H9 (cell line): ENCODE results near the gene TRMT2A. TPM values are rescaled to one million over a fixed set of nuclear protein-coding genes. Genes with fewer than 3 reads are reported as not detected.

ENCODE experiments used
- DNase-seq: peaks from one replicate; pipeline ENCODE4 v3.0.0-alpha.2; 2017
- H2AFZ ChIP-seq: one replicate; pipeline ENCODE4 v1.6.1; 2013; ENCODE audit warnings: mild to moderate bottlenecking, low read length, control low read depth, moderate library complexity
- H2AK5ac ChIP-seq: 2 replicates; pipeline ENCODE4 v1.6.1; 2013; ENCODE audit warnings: low read length, control low read depth, mixed read lengths; ENCODE audit not compliant: insufficient read length
- H2BK120ac ChIP-seq: one replicate; pipeline ENCODE4 v1.6.1; 2013; ENCODE audit warnings: low read depth, mild to moderate bottlenecking, low read length, control low read depth, inconsistent platforms; ENCODE audit not compliant: poor library complexity, severe bottlenecking
- H2BK12ac ChIP-seq: 2 replicates; pipeline ENCODE4 v1.6.1; 2013; ENCODE audit warnings: low read length, control low read depth, mixed read lengths, low read depth; ENCODE audit not compliant: insufficient read length
- H2BK15ac ChIP-seq: 2 replicates; pipeline ENCODE4 v1.6.1; 2013; ENCODE audit warnings: low read depth, low read length, control low read depth
- H2BK20ac ChIP-seq: one replicate; pipeline ENCODE4 v1.6.1; 2013; ENCODE audit warnings: low read depth, mild to moderate bottlenecking, low read length, control low read depth, inconsistent platforms; ENCODE audit not compliant: poor library complexity, severe bottlenecking
- H2BK5ac ChIP-seq: 2 replicates; pipeline ENCODE4 v1.6.1; 2013; ENCODE audit warnings: low read length, control low read depth, mixed read lengths; ENCODE audit not compliant: insufficient read length
- H3K14ac ChIP-seq: 2 replicates; pipeline ENCODE4 v1.6.1; 2013; ENCODE audit warnings: low read length, control low read depth; ENCODE audit not compliant: insufficient read depth
- H3K18ac ChIP-seq: 2 replicates; pipeline ENCODE4 v1.6.1; 2013; ENCODE audit warnings: low read depth, mild to moderate bottlenecking, mixed read lengths, low read length, control low read depth; ENCODE audit not compliant: insufficient read length
- H3K23ac ChIP-seq: 2 replicates; pipeline ENCODE4 v1.6.1; 2013; ENCODE audit warnings: low read length, control low read depth, mixed read lengths, low read depth; ENCODE audit not compliant: insufficient read length
- H3K23me2 ChIP-seq: 2 replicates; pipeline ENCODE4 v1.6.1; 2013; ENCODE audit warnings: low read depth, mild to moderate bottlenecking, mixed read lengths, low read length, control low read depth; ENCODE audit not compliant: insufficient read length, poor library complexity, severe bottlenecking
- H3K27ac ChIP-seq: 2 replicates; pipeline ENCODE4 v1.5.1; 2013; ENCODE audit warnings: low read length, control low read depth, mixed read lengths, low read depth; ENCODE audit not compliant: insufficient read length
- H3K27me3 ChIP-seq: 2 replicates; pipeline ENCODE4 v1.6.1; 2013; ENCODE audit warnings: low read length, control low read depth, inconsistent platforms; ENCODE audit not compliant: insufficient read depth
- H3K4ac ChIP-seq: 2 replicates; pipeline ENCODE4 v1.6.1; 2013; ENCODE audit warnings: low read depth, mild to moderate bottlenecking, control low read depth, inconsistent platforms, low read length, moderate library complexity
- H3K4me1 ChIP-seq: 2 replicates; pipeline ENCODE4 v1.6.1; 2013; ENCODE audit warnings: low read length, control low read depth, inconsistent platforms; ENCODE audit not compliant: insufficient read depth
- H3K4me2 ChIP-seq: 2 replicates; pipeline ENCODE4 v1.6.1; 2013; ENCODE audit warnings: low read length, control low read depth, mixed read lengths; ENCODE audit not compliant: insufficient read length, insufficient read depth
- H3K56ac ChIP-seq: 2 replicates; pipeline ENCODE4 v1.6.1; 2013; ENCODE audit warnings: low read depth, mild to moderate bottlenecking, mixed read lengths, low read length, control low read depth; ENCODE audit not compliant: insufficient read length
- H3K79me1 ChIP-seq: 2 replicates; pipeline ENCODE4 v1.6.1; 2013; ENCODE audit warnings: low read depth, mild to moderate bottlenecking, moderate library complexity, low read length, control low read depth, inconsistent platforms; ENCODE audit not compliant: insufficient read depth, poor library complexity, severe bottlenecking
- H3K79me2 ChIP-seq: 2 replicates; pipeline ENCODE4 v1.6.1; 2013; ENCODE audit warnings: low read length, control low read depth, inconsistent platforms; ENCODE audit not compliant: insufficient read depth
- H3K9ac ChIP-seq: 2 replicates; pipeline ENCODE4 v1.6.1; 2013; ENCODE audit warnings: low read length, control low read depth, mixed read lengths; ENCODE audit not compliant: insufficient read length; ENCODE audit errors: extremely low read depth
- H3K9me3 ChIP-seq: one replicate; pipeline ENCODE4 v1.6.1; 2013; ENCODE audit warnings: low read depth, low read length, inconsistent platforms; ENCODE audit not compliant: control insufficient read depth
- H3T11ph ChIP-seq: one replicate; pipeline ENCODE4 v1.6.1; 2013; ENCODE audit warnings: mild to moderate bottlenecking, low read length, control low read depth, inconsistent platforms
- H4K20me1 ChIP-seq: one replicate; pipeline ENCODE4 v1.6.1; 2013; ENCODE audit not compliant: control insufficient read depth, insufficient read length, insufficient read depth
- H4K5ac ChIP-seq: 2 replicates; pipeline ENCODE4 v1.6.1; 2013; ENCODE audit warnings: low read depth, mild to moderate bottlenecking, mixed read lengths, low read length, control low read depth; ENCODE audit not compliant: insufficient read length
- H4K8ac ChIP-seq: replicated peaks from 2 replicates; pipeline ENCODE4 v1.6.1; 2013; ENCODE audit warnings: low read length, control low read depth, mixed read lengths, low read depth; ENCODE audit not compliant: insufficient read length
- H4K91ac ChIP-seq: 2 replicates; pipeline ENCODE4 v1.6.1; 2013; ENCODE audit warnings: low read depth, mild to moderate bottlenecking, moderate library complexity, mixed read lengths, low read length, control low read depth; ENCODE audit not compliant: insufficient read length
- H3K27ac Mint-ChIP-seq, 3 experiments: 2 replicates in 2 of 3; 3 replicates in 1 of 3; pipeline ENCODE4 v1.8.0; 2020 to 2021; ENCODE audit warnings: mixed read lengths in 3 of 3, mild to moderate bottlenecking in 1 of 3, moderate library complexity in 1 of 3
- H3K27me3 Mint-ChIP-seq: 2 replicates; pipeline ENCODE4 v1.8.0; 2021; ENCODE audit warnings: low read depth, mild to moderate bottlenecking, moderate library complexity, mixed read lengths
- H3K36me3 Mint-ChIP-seq, 3 experiments: 2 replicates in 2 of 3; 3 replicates in 1 of 3; pipeline ENCODE4 v1.8.0; 2020 to 2021; ENCODE audit warnings: low read depth in 3 of 3, mixed read lengths in 3 of 3; ENCODE audit not compliant: insufficient read depth in 1 of 3
- H3K4me1 Mint-ChIP-seq, 2 experiments: 2 replicates each; pipeline ENCODE4 v1.8.0; 2020; ENCODE audit warnings: mixed read lengths in 2 of 2
- H3K4me3 Mint-ChIP-seq, 2 experiments: 2 replicates in 1 of 2; 3 replicates in 1 of 2; pipeline ENCODE4 v1.8.0; 2020 to 2021; ENCODE audit warnings: mild to moderate bottlenecking in 2 of 2, mixed read lengths in 2 of 2, moderate library complexity in 1 of 2
- H3K9me3 Mint-ChIP-seq, 2 experiments: 2 replicates in 1 of 2; 3 replicates in 1 of 2; pipeline ENCODE4 v1.8.0; 2020; ENCODE audit warnings: mild to moderate bottlenecking in 2 of 2, mixed read lengths in 2 of 2, moderate library complexity in 1 of 2
- CTCF ChIP-seq: fragments of 200-600 bp; sonication (generic); conservative IDR thresholded peaks from 3 replicates; pipeline ENCODE4 v1.8.0; 2021; ENCODE audit warnings: antibody characterized with exemption, mild to moderate bottlenecking
- WGBS: extraction: QIAGEN DNeasy Blood & Tissue Kit; methylation state at CpG from one replicate; pipeline ENCODE4 v1.1.7; 2013; ENCODE audit warnings: missing lambda C conversion rate, low lambda C conversion rate, mixed read lengths; ENCODE audit not compliant: insufficient read length; ENCODE audit errors: extremely low coverage; 5-methylcytosine and 5-hydroxymethylcytosine counted together
- total RNA-seq: library from RNA; stranded (reverse); gene quantifications from 2 replicates; pipeline ENCODE4 v1.2.1, GENCODE V29; 2021

TRMT2A gene
- total RNA-seq, 1 experiment from 2014 or later = 58.2 TPM

- Histone ChIP-seq H2BK20ac (no peak overlapping the region), H2AFZ (no peak overlapping the region), H3K14ac (no peak overlapping the region), H2AK5ac (no peak overlapping the region), H3K4me2 (no peak overlapping the region), H2BK12ac (no peak overlapping the region), H3K23me2 (no peaks in the 10 kb centered on the region), H3T11ph (no peak overlapping the region), H3K79me1 (no peaks in the 10 kb centered on the region), H3K23ac (no peak overlapping the region), H4K8ac (no peak overlapping the region), H3K27me3 (no peaks in the 10 kb centered on the region), H2BK120ac (no peak overlapping the region), H3K56ac (no peak overlapping the region), H3K9me3 (no peaks in the 10 kb centered on the region), H3K4me1 (no peaks in the 10 kb centered on the region), H3K27ac (no peak overlapping the region), H2BK15ac (no peak overlapping the region), H3K18ac (no peak overlapping the region), H4K20me1 (peaks cover 3% of the 10 kb centered on the region), H3K79me2 (no peaks in the 10 kb centered on the region; the same call in 1 of the 2 replicates), H4K91ac (no peak overlapping the region), H4K5ac (no peak overlapping the region), H2BK5ac (no peak overlapping the region), H3K9ac (no peak overlapping the region), H3K4ac (no peak overlapping the region)
- no peak for DNase-seq
- Mint-ChIP-seq H3K4me3 (no peak overlapping the region), H3K27me3 (no peaks in the 10 kb centered on the region), H3K36me3 (no peaks in the 10 kb centered on the region; a peak in 3 of 7 replicates), H3K4me1 (no peaks in the 10 kb centered on the region; a peak in 1 of 4 replicates), H3K9me3 (no peaks in the 10 kb centered on the region), H3K27ac (0 out of 7 replicates have a peak overlapping the region, but pooled peaks of 1 of the 3 experiments have one; percentile 57)
- no CpG with 5 or more reads among the region's 22 CpGs for WGBS
- TF ChIP-seq CTCF = no peak
These were observed 24.4 kb upstream of the TRMT2A start for GRCh38 chr22:20141186-20142077.
